Endothelial cell of umbilical vein (primary cell): ENCODE data around the gene HECTD4. TPM values are rescaled to one million over a fixed set of nuclear protein-coding genes. Genes with fewer than 3 reads are reported as not detected.
A peak's percentile ranks its signal among the peaks of the same experiment; 100 is the strongest.

Experiments
- BruUV-seq: library from RNA; stranded (reverse); fragments of 400-500 nt; replicated peaks from 2 replicates; lab custom pipeline; 2021; lab: Mats Ljungman, UMichigan
- CTCF ChIA-PET: fragments of 300-600, 350-600 bp; sonication (Branson Sonifier 250); formaldehyde crosslinking; loops from one replicate; lab custom pipeline; 2021; ENCODE audit warnings: antibody characterized with exemption, inconsistent platforms; lab: Charles Lee
- POLR2A ChIA-PET: fragments of 300-600, 350-600 bp; sonication (Branson Sonifier 250); formaldehyde crosslinking; loops from one replicate; lab custom pipeline; 2021; ENCODE audit warnings: antibody characterized with exemption, inconsistent platforms; lab: Charles Lee
- DNase-seq: peaks from one replicate; pipeline ENCODE4 v3.0.0-alpha.2; 2011; ENCODE audit warnings: low read depth, low spot score
- FAIRE-seq: peaks from 2 replicates; lab custom pipeline; 2011; peaks lifted over from hg19 to GRCh38; lab: Jason Lieb, UNC
- H2AFZ ChIP-seq: 2 replicates; pipeline ENCODE4 v1.6.0; 2012; ENCODE audit warnings: low read depth, low read length, control low read depth, inconsistent platforms
- H3K27ac ChIP-seq: 2 replicates; pipeline ENCODE4 v1.5.1; 2011; ENCODE audit warnings: low read depth, mild to moderate bottlenecking, control low read depth, low read length, moderate library complexity; ENCODE audit not compliant: insufficient read depth
- H3K27me3 ChIP-seq, 2 experiments: 2 replicates each; pipeline versions ENCODE4 v1.6.0 to v1.6.1; 2011; ENCODE audit warnings: low read length in 2 of 2, mixed read lengths in 1 of 2; ENCODE audit not compliant: control insufficient read depth in 2 of 2, insufficient read depth in 2 of 2
- H3K36me3 ChIP-seq, 2 experiments: 2 replicates in 1 of 2; 3 replicates in 1 of 2; pipeline ENCODE4 v1.5.1; 2011; ENCODE audit warnings: low read length in 2 of 2, mild to moderate bottlenecking in 1 of 2, moderate library complexity in 1 of 2; ENCODE audit not compliant: control insufficient read depth in 2 of 2, insufficient read depth in 2 of 2; ENCODE audit errors: extremely low read depth in 1 of 2
- H3K4me1 ChIP-seq: 3 replicates; pipeline ENCODE4 v1.5.1; 2011; ENCODE audit warnings: mild to moderate bottlenecking, low read length; ENCODE audit not compliant: control insufficient read depth, insufficient read depth; ENCODE audit errors: extremely low read depth
- H3K4me2 ChIP-seq: 2 replicates; pipeline ENCODE4 v1.6.1; 2011; ENCODE audit warnings: low read length, control low read depth, mixed read lengths; ENCODE audit not compliant: insufficient read depth
- H3K4me3 ChIP-seq, 3 experiments: fragments of 200-600 bp in 1 of 3; sonication (generic), shearing (Covaris generic) in 1 of 3; replicated peaks in 1 of 3; 2 replicates each; pipeline ENCODE4 v1.5.1; 2011 to 2016; ENCODE audit warnings: control low read depth in 3 of 3, low read length in 3 of 3, mild to moderate bottlenecking in 2 of 3, inconsistent platforms in 1 of 3, low read depth in 1 of 3, moderate library complexity in 1 of 3; ENCODE audit not compliant: insufficient read depth in 1 of 3
- H3K79me2 ChIP-seq: 2 replicates; pipeline ENCODE4 v1.6.0; 2012; ENCODE audit warnings: low read length, inconsistent platforms; ENCODE audit not compliant: control insufficient read depth, insufficient read depth
- H3K9ac ChIP-seq: replicated peaks from 2 replicates; pipeline ENCODE3; 2011; ENCODE audit warnings: low read length, control low read depth; ENCODE audit not compliant: insufficient read depth; ENCODE audit errors: extremely low read depth
- H3K9me1 ChIP-seq: replicated peaks from 3 replicates; pipeline ENCODE4 v1.6.0; 2011; ENCODE audit warnings: mild to moderate bottlenecking, low read length; ENCODE audit not compliant: control insufficient read depth, insufficient read depth; ENCODE audit errors: extremely low read depth
- H3K9me3 ChIP-seq: replicated peaks from 2 replicates; pipeline ENCODE4 v1.5.1; 2012; ENCODE audit warnings: low read length, inconsistent platforms; ENCODE audit not compliant: control insufficient read depth, insufficient read depth
- H4K20me1 ChIP-seq: replicated peaks from 2 replicates; pipeline ENCODE3; 2011; ENCODE audit warnings: mild to moderate bottlenecking, low read length; ENCODE audit not compliant: control insufficient read depth, insufficient read depth; ENCODE audit errors: extremely low read depth
- CTCF ChIP-seq, 2 donors: IDR thresholded peaks; 1 replicate in 1 of 2; 2 replicates in 1 of 2; pipeline ENCODE4 v1.5.1; 2011; ENCODE audit warnings: low read length in 2 of 2, mild to moderate bottlenecking in 2 of 2, moderate library complexity in 2 of 2, control low read depth in 1 of 2, inconsistent platforms in 1 of 2, low read depth in 1 of 2; ENCODE audit not compliant: insufficient read depth in 1 of 2; ENCODE audit errors: extremely low read depth in 1 of 2
- EZH2 ChIP-seq: IDR thresholded peaks from 2 replicates; pipeline ENCODE4 v1.6.1; 2012; ENCODE audit warnings: borderline replicate concordance, low read depth, mild to moderate bottlenecking, moderate library complexity, low read length, inconsistent platforms; ENCODE audit not compliant: severe bottlenecking
- FOS ChIP-seq: IDR thresholded peaks from 2 replicates; pipeline ENCODE4 v1.6.1; 2011; ENCODE audit warnings: mild to moderate bottlenecking, low read length, moderate library complexity, borderline replicate concordance; ENCODE audit not compliant: insufficient read depth
- GATA2 ChIP-seq: IDR thresholded peaks from 2 replicates; pipeline ENCODE4 v1.7.0; 2011; ENCODE audit warnings: low read depth, mild to moderate bottlenecking, moderate library complexity, mixed read lengths, low read length; ENCODE audit not compliant: insufficient read length, insufficient read depth
- JUN ChIP-seq: IDR thresholded peaks from 2 replicates; pipeline ENCODE4 v1.6.1; 2011; ENCODE audit warnings: borderline replicate concordance, low read depth; ENCODE audit not compliant: insufficient read length, insufficient read depth
- MYC ChIP-seq: IDR thresholded peaks from one replicate; pipeline ENCODE4 v1.6.1; 2011; ENCODE audit warnings: mild to moderate bottlenecking, low read depth, low read length
- POLR2A ChIP-seq: IDR thresholded peaks from 2 replicates; pipeline ENCODE4 v1.6.1; 2012; ENCODE audit warnings: low read depth, mild to moderate bottlenecking, control low read depth, low read length
- POLR2AphosphoS5 ChIP-seq: IDR thresholded peaks from 2 replicates; pipeline ENCODE4 v1.6.1; 2012; ENCODE audit warnings: low read depth, mild to moderate bottlenecking, control low read depth, low read length, moderate library complexity; ENCODE audit not compliant: insufficient read depth
- dilution Hi-C: fragments of 300-500 bp; cut with MboI; formaldehyde crosslinking; loops from one replicate; pipeline ENCODE4 v1.15.0; 2019; ENCODE audit warnings: low sequenced_read_pairs; ENCODE audit not compliant: extremely low pct_ligation_motif_present
- intact Hi-C: fragments of 100-400 bp; cut with micrococcal nuclease; formaldehyde crosslinking; loops from one replicate; pipeline ENCODE4 v1.10.0; 2022
- polyA plus RNA-seq, 4 experiments: library from polyadenylated mRNA; depleted of rRNA in 3 of 4; stranded (reverse) in 3 of 4; unstranded in 1 of 4; fragments of >200 nt; gene quantifications; 2 replicates each; pipeline versions ENCODE4 v1.2.1 to v1.2.3, GENCODE V29; 2011 to 2012; ENCODE audit warnings: missing spikeins in 1 of 4
- total RNA-seq: library from RNA; stranded (reverse); gene quantifications from 2 replicates; pipeline ENCODE4 v1.2.3, GENCODE V29; 2021
- TF ChIP-seq, protein P1 (sequence below): IDR thresholded peaks from 2 replicates; pipeline ENCODE4 v1.6.1; 2011; ENCODE audit not compliant: insufficient read depth, insufficient read length

HECTD4 gene
- total and polyA plus RNA-seq, 2 donors (not counting 3 experiments of a cell fraction or from before 2014, with no cell fraction given), result 9.7 to 47.7 TPM

DNA sequence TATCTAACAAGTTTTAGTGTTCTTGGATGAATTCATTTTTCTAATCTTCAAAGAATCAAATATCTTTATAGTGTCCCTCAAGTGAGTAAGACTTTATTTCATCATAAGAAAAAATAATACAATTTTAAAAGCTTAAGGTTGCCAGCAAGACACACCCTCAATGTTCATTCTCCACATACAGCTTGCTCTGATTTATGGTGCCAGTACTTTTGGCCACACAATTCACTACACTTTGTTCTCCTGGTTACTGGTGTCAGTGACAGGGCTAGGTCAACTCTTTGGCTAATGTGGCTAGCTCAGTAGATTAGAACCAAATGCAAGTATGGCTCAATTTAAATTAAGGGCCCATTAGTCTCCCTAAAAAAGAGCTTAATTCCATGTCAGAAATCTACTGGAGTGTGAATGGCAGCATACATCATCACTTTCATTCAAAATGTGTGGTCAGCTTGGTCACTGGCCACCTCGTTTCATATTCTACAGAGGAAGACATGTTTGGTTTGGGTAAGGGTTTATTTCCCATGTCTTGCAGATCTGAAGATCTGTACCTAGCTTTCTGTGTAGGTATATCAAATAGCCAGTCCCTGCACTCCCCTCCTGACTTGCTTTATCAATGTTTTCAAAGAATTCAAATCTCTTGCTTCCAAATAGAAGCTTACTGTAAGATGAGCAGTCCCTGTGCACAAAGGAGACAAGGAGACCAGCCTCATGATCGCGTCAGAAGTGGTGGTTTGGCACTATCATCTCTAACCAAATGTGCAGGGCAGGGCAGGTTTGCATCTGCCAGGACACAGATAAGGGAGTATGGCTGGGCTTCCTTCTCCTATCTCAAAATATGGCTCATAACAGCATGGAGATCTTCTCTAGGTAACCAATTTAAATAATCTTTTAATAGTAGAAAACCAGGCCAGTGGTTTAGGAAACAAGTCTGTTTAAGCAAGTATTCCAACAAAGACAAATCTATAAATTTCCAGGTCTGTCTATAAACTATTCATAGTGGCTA lies 31.3 kb downstream of the HECTD4 start:
- H3K79me2 ChIP-seq, result peaks cover 13% of the 10 kb centered on the region
- DNase-seq (no peak), FAIRE-seq (no peak)
- POLR2A ChIA-PET, result no interaction called here
- H3K36me3 ChIP-seq, result no peaks in the 10 kb centered on the region
- H3K4me3 ChIP-seq, result no peak overlapping the region
- CTCF ChIA-PET, result interaction anchor here (0.9 to 1.7 kb wide), 2 partner anchors 9 to 18 kb away, joined by 3 to 6 read pairs; no protein-coding TSS in a partner anchor
- no peak overlapping the region for H3K9ac ChIP-seq
- H3K27me3 ChIP-seq, result no peaks in the 10 kb centered on the region
- BruUV-seq, result no TSS peak
- intact Hi-C loops (no loop called here), dilution Hi-C loops (no loop called here)
- no peaks in the 10 kb centered on the region for H3K9me3 ChIP-seq
- H2AFZ ChIP-seq, result no peak overlapping the region
- peaks cover 8% of the 10 kb centered on the region for H4K20me1 ChIP-seq
- H3K9me1 ChIP-seq, result no peaks in the 10 kb centered on the region
- TF ChIP-seq JUN (no peak), EZH2 (no peak)
- no peak overlapping the region for H3K27ac ChIP-seq
- no peaks in the 10 kb centered on the region for H3K4me1 ChIP-seq
- no peak overlapping the region for H3K4me2 ChIP-seq

- Histone ChIP-seq H3K79me2 (peaks cover 13% of the 10 kb centered on the region), H3K4me1 (no peaks in the 10 kb centered on the region), H3K9me3 (no peaks in the 10 kb centered on the region), H3K9me1 (no peaks in the 10 kb centered on the region), H3K9ac (no peak overlapping the region), H3K27me3 (no peaks in the 10 kb centered on the region), H3K36me3 (no peaks in the 10 kb centered on the region), H3K4me2 (no peak overlapping the region), H3K27ac (no peak overlapping the region), H2AFZ (no peak overlapping the region), H4K20me1 (peaks cover 8% of the 10 kb centered on the region), H3K4me3 (no peak overlapping the region)
- DNase-seq (peak; percentile 43), FAIRE-seq (peak; percentile 12)
- dilution Hi-C loops (no loop called here), intact Hi-C loops (no loop called here)
- BruUV-seq, result no TSS peak
- TF ChIP-seq POLR2AphosphoS5 (no peak), JUN (no peak), FOS (no peak), POLR2A (no peak), CTCF (IDR thresholded peaks at IDR 0.05; ENCODE audit: extremely low read depth in 1 of 2, insufficient read depth in 1 of 2, low read depth in 1 of 2, low read length in 2 of 2) (no peak), GATA2 (no peak), MYC (no peak)
- TF ChIP-seq, protein P1, sequence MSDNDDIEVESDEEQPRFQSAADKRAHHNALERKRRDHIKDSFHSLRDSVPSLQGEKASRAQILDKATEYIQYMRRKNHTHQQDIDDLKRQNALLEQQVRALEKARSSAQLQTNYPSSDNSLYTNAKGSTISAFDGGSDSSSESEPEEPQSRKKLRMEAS, result no peak
- POLR2A ChIA-PET, result no interaction called here
- CTCF ChIA-PET, result no interaction called here
Observed at GRCh38 chr12:112349431-112349830, 32.8 kb downstream of the HECTD4 start.
